Gastrocnemius medialis (tissue), 4 donors: ENCODE data around the gene DLEC1. TPM values are rescaled to one million over a fixed set of nuclear protein-coding genes. Genes with fewer than 3 reads are reported as not detected.

Experiments used
- ATAC-seq, 2 donors: fragments of 150-250 bp; one replicate each; pipeline ENCODE4 v1.9.1; 2016
- DNase-seq, 2 donors: peaks; one replicate each; pipeline ENCODE4 v3.0.0-alpha.2; 2019
- H3K27ac ChIP-seq, 4 donors: fragments of 200-600 bp; sonication (generic); 1 replicate in 1 of 4; 2 replicates in 3 of 4; pipeline ENCODE4 v1.5.1; 2016 to 2018; ENCODE audit warnings: mild to moderate bottlenecking in 2 of 4, moderate library complexity in 1 of 4
- H3K27me3 ChIP-seq, 3 donors: fragments of 200-600 bp; sonication (generic) in 2 of 3; 1 replicate in 1 of 3; 2 replicates in 2 of 3; pipeline versions ENCODE4 v1.5.1 to v1.6.0; 2016 to 2019; ENCODE audit warnings: mild to moderate bottlenecking in 1 of 3, moderate library complexity in 1 of 3
- H3K36me3 ChIP-seq, 2 donors: fragments of 200-600 bp; sonication (generic) in 1 of 2; one replicate each; pipeline ENCODE4 v1.5.1; 2017 to 2018
- H3K4me1 ChIP-seq, 2 donors: fragments of 200-600 bp; sonication (generic) in 1 of 2; one replicate each; pipeline ENCODE4 v1.5.1; 2016 to 2017; ENCODE audit warnings: mild to moderate bottlenecking in 2 of 2
- H3K4me3 ChIP-seq, 4 donors: fragments of 200-600 bp; sonication (generic) in 3 of 4; 1 replicate in 1 of 4; 2 replicates in 3 of 4; pipeline ENCODE4 v1.5.1; 2016 to 2019; ENCODE audit warnings: mild to moderate bottlenecking in 2 of 4
- H3K9me3 ChIP-seq, 3 donors: fragments of 200-600 bp; sonication (generic) in 2 of 3; 1 replicate in 1 of 3; 2 replicates in 2 of 3; pipeline ENCODE4 v1.5.1; 2016 to 2019
- POLR2A ChIP-seq, 2 donors: fragments of 450-650 bp; IDR thresholded peaks; one replicate each; pipeline ENCODE4 v1.6.1; 2017; ENCODE audit warnings: antibody characterized with exemption in 2 of 2, mild to moderate bottlenecking in 2 of 2, moderate library complexity in 2 of 2
- in situ Hi-C, 4 donors: fragments of 200-750 bp; cut with MboI; loops; one replicate each; pipeline versions ENCODE4 v1.15.0 to v1.8.0; 2017; ENCODE audit warnings: low sequenced_read_pairs in 4 of 4
- intact Hi-C: fragments of 100-400 bp; cut with DNase I; formaldehyde crosslinking; loops from one replicate; pipeline ENCODE4 v1.15.1; 2023; ENCODE audit warnings: low total_unique reads
- total RNA-seq, 4 donors: library from RNA; depleted of rRNA; stranded (reverse); fragments of >200 nt; gene quantifications; one replicate each; pipeline versions ENCODE4 v1.1.0 to v1.2.3, GENCODE V29; 2016
- TF ChIP-seq, protein P1 (sequence below), 5 experiments: fragments of 450-650 bp in 3 of 5; fragments of 200-600 bp in 2 of 5; sonication (generic) in 2 of 5; IDR thresholded peaks in 4 of 5; conservative IDR thresholded peaks in 1 of 5; 1 replicate in 4 of 5; 2 replicates in 1 of 5; pipeline ENCODE4 v1.5.1; 2016 to 2019; ENCODE audit warnings: antibody characterized with exemption in 5 of 5, mild to moderate bottlenecking in 3 of 5, moderate library complexity in 3 of 5

DLEC1 gene
- total RNA-seq, 4 donors from 2014 or later, result not detected

DNA sequence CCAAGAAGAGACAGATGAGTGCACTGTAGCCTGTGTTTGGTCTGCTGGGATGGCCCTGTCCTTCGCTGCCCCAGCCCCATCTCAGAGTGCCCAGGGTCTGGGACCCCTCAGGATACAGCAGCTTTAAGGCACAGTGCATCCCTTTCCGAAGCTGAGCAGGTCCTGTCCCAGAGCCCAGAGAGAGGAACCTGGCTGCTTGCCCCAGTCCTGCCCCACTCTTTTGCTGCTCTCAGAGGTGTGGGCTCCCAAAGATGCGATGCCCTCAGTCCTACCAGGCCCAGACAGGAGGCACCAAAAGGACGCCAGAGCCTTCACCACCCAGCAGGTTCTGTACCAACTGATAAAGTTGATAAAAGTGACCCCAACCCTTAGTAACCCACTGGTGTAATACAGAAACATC, 17.8 kb upstream of the DLEC1 start:
- Histone ChIP-seq H3K4me3 (no peak overlapping the region), H3K27me3 (no peaks in the 10 kb centered on the region), H3K4me1 (peaks cover 6 to 17% of the 10 kb centered on the region in 2 donors), H3K36me3 (peaks cover 0 to 7% of the 10 kb centered on the region in 2 donors), H3K27ac (no peak overlapping the region), H3K9me3 (no peaks in the 10 kb centered on the region)
- TF ChIP-seq, protein P1, sequence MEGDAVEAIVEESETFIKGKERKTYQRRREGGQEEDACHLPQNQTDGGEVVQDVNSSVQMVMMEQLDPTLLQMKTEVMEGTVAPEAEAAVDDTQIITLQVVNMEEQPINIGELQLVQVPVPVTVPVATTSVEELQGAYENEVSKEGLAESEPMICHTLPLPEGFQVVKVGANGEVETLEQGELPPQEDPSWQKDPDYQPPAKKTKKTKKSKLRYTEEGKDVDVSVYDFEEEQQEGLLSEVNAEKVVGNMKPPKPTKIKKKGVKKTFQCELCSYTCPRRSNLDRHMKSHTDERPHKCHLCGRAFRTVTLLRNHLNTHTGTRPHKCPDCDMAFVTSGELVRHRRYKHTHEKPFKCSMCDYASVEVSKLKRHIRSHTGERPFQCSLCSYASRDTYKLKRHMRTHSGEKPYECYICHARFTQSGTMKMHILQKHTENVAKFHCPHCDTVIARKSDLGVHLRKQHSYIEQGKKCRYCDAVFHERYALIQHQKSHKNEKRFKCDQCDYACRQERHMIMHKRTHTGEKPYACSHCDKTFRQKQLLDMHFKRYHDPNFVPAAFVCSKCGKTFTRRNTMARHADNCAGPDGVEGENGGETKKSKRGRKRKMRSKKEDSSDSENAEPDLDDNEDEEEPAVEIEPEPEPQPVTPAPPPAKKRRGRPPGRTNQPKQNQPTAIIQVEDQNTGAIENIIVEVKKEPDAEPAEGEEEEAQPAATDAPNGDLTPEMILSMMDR (IDR thresholded peaks at IDR 0.05 in 4 of 5, conservative IDR thresholded peaks at IDR 0.05 in 1 of 5), result no peak
- no peak for TF ChIP-seq POLR2A (IDR thresholded peaks at IDR 0.05)
- DNase-seq (no peak), ATAC-seq (no peak)
- intact Hi-C loops, result no loop called here
- in situ Hi-C loops, result no loop called here

DNA sequence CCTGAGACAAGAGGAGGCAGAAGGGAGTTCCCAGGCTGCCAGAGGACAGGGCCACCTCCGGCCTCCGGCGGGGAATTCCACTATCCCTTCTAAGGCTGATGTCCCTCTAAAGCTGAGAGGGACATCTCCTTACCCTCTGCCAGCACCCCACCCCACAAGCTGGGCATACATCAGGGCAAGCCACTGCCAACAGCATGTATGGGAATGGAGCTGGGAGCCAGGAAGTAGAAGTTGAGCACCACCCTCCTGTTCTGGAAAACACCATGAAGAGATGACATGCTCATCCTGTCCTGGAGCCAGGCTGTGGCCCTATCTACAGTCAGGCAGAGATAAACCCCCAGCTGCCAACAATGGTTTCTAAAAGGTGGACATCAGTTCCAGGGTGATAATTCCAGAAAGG, 16.7 kb upstream of the DLEC1 start:
- H3K36me3 ChIP-seq, result no peaks in the 10 kb centered on the region
- TF ChIP-seq, protein P1 (IDR thresholded peaks at IDR 0.05 in 4 of 5, conservative IDR thresholded peaks at IDR 0.05 in 1 of 5), result no peak
- no peak for TF ChIP-seq POLR2A (IDR thresholded peaks at IDR 0.05)
- ATAC-seq, result no peak
- H3K9me3 ChIP-seq, result no peaks in the 10 kb centered on the region
- no peaks in the 10 kb centered on the region for H3K27me3 ChIP-seq
- no peak overlapping the region for H3K4me3 ChIP-seq
- no peak for DNase-seq
- peaks cover 6 to 17% of the 10 kb centered on the region in 2 donors for H3K4me1 ChIP-seq
- H3K27ac ChIP-seq, result no peak overlapping the region
- in situ Hi-C loops (no loop called here), intact Hi-C loops (no loop called here)

DNA sequence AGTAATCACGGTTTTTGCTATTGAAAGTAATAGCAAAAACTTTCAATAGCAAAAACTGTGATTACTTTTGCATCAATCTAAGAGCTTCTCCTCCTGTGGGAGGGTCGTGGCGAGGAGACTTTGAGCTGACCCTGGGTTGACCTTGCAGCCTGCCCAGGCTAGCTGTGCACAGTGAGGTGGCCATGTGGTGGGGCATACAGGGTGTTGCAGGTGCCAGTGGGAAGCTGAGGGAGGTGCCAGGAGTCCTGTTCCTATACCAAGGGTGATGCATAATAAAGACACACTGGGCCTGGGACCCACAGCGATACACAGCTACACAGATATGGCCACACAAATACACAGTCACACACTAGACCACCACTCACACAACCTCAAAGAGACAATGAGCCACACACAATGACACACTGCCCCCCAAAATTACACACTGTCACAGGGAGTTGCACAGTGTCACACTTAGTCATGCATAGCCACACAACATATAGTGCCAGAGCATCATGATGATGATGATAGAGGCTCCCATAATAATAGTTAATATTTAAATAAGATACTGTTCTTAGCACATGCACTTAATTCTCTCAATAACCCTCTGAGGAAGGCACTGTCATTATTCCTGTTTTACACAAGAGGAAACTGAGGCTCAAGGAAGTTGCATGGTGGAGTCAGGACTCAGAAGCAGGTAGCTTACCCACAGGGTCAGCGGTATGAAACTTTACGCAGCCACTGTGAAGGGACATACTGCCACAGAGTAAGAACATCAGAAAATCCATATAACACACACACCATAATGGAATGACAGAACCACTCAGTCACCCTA, 15.9 kb upstream of the DLEC1 start:
- in situ Hi-C loops, result no loop called here
- peaks cover 6 to 17% of the 10 kb centered on the region in 2 donors for H3K4me1 ChIP-seq
- no peaks in the 10 kb centered on the region for H3K9me3 ChIP-seq
- H3K27me3 ChIP-seq, result no peaks in the 10 kb centered on the region
- no peak overlapping the region for H3K4me3 ChIP-seq
- intact Hi-C loops, result no loop called here
- ATAC-seq (no peak), DNase-seq (no peak)
- no peaks in the 10 kb centered on the region for H3K36me3 ChIP-seq
- H3K27ac ChIP-seq, result peak overlapping the region in 3 of 4 donors; percentile 96 to 97 (median 96)
- TF ChIP-seq, protein P1 (IDR thresholded peaks at IDR 0.05 in 4 of 5, conservative IDR thresholded peaks at IDR 0.05 in 1 of 5), result no peak
- TF ChIP-seq POLR2A (IDR thresholded peaks at IDR 0.05), result no peak

DNA sequence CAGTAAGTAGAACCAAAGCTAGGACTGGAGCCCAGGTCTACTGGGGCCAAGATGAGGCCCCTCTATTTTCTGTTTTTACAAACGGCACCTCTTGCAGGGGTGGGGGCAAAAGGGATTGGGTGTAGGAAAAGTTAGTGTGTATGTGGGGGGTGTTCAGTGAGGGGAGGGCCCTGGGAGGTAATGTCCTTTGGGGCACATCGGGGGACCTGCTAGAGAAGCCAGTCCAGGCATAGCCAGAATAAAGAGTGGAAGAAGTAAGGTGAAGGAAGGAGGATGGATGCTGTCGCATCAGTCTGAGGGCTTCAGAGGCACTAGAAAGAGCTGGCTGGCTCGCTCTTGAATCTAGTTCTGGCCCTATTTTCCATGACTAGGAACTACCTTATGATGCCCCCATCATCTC, 12.2 kb upstream of the DLEC1 start:
- H3K4me1 ChIP-seq, result peaks cover 6 to 29% of the 10 kb centered on the region in 2 donors
- H3K4me3 ChIP-seq, result no peak overlapping the region
- no peak for DNase-seq
- H3K27ac ChIP-seq, result no peak overlapping the region
- no peak for TF ChIP-seq POLR2A (IDR thresholded peaks at IDR 0.05)
- TF ChIP-seq, protein P1 (IDR thresholded peaks at IDR 0.05 in 4 of 5, conservative IDR thresholded peaks at IDR 0.05 in 1 of 5), result no peak
- no peaks in the 10 kb centered on the region for H3K9me3 ChIP-seq
- no peak for ATAC-seq
- in situ Hi-C loops, result no loop called here
- peaks cover 0 to 15% (median 0%) of the 10 kb centered on the region in 3 donors for H3K27me3 ChIP-seq
- H3K36me3 ChIP-seq, result no peaks in the 10 kb centered on the region
- intact Hi-C loops, result no loop called here
